ENCODE measurements around the gene DCLK2. TPM values are rescaled to one million over a fixed set of nuclear protein-coding genes. Genes with fewer than 3 reads are reported as not detected.

The DCLK2 gene
- total and polyA plus RNA-seq, 7 experiments from 2014 or later, result 0.06 to 0.56 (median 0.11) TPM; not detected in 4

DNA sequence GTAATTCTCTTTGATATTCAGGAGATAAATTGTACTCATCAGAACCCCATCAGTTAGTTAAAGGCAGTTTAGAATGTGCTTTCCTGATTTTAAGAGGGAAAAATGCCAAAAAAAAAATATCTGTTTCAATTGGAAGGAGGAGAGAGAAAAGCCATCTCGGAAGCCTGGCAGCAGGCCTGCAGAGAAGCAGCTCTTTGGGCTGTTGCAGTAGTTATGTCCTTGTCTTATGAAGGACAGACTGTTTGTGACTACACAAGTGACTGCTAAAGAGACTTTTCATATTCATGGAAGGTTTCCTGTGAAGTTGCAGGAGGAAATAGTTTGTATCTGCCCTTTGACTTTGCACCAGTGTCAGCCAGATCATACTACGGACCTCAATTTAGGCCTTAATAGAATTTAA lies 88.8 kb downstream of the DCLK2 start:
- DNase-seq (no peak), ATAC-seq (no peak)
- Histone ChIP-seq H3K27ac (ENCODE audit: low read depth, low read length) (no peak overlapping the region), H3K4me3 (ENCODE audit: low read length) (no peak overlapping the region), H3K9me3 (ENCODE audit: control insufficient read depth in 2 of 3, low read length in 3 of 3) (no peaks in the 10 kb centered on the region), H3K4me1 (ENCODE audit: control insufficient read depth in 2 of 2, insufficient read depth in 2 of 2, low read length in 2 of 2) (no peaks in the 10 kb centered on the region), H3K36me3 (ENCODE audit: control insufficient read depth in 2 of 3, insufficient read depth in 3 of 3, low read length in 3 of 3) (no peaks in the 10 kb centered on the region), H3K27me3 (ENCODE audit: control insufficient read depth in 2 of 2, insufficient read depth in 2 of 2, low read length in 2 of 2) (no peaks in the 10 kb centered on the region)
- no peak overlapping the region for H3K4me3 Mint-ChIP-seq
- POLR2A ChIA-PET, result no interaction called here
- H3K4me1 Mint-ChIP-seq, result no peaks in the 10 kb centered on the region
- H3K27ac Mint-ChIP-seq, result no peak overlapping the region
- intact Hi-C loops (cut with micrococcal nuclease), result no loop called here
- CTCF ChIA-PET, result no interaction called here
- H3K9me3 Mint-ChIP-seq, result peaks cover 0 to 4% (median 0%) of the 10 kb centered on the region in 11 donors
- H3K36me3 Mint-ChIP-seq, result peaks cover 0 to 3% (median 0%) of the 10 kb centered on the region in 5 donors
- peaks cover 0 to 15% (median 11%) of the 10 kb centered on the region in 5 donors for H3K27me3 Mint-ChIP-seq

- Histone ChIP-seq H3K27ac (ENCODE audit: low read depth, low read length) (no peak overlapping the region), H3K4me3 (ENCODE audit: low read length) (no peak overlapping the region), H3K9me3 (ENCODE audit: control insufficient read depth in 2 of 3, low read length in 3 of 3) (no peaks in the 10 kb centered on the region), H3K36me3 (ENCODE audit: control insufficient read depth in 2 of 3, insufficient read depth in 3 of 3, low read length in 3 of 3) (no peaks in the 10 kb centered on the region), H3K4me1 (ENCODE audit: control insufficient read depth in 2 of 2, insufficient read depth in 2 of 2, low read length in 2 of 2) (no peaks in the 10 kb centered on the region), H3K27me3 (ENCODE audit: control insufficient read depth in 2 of 2, insufficient read depth in 2 of 2, low read length in 2 of 2) (no peaks in the 10 kb centered on the region)
- no peak for ATAC-seq
- no peak overlapping the region for H3K4me3 Mint-ChIP-seq
- POLR2A ChIA-PET, result no interaction called here
- no peak for DNase-seq
- H3K9me3 Mint-ChIP-seq, result no peaks in the 10 kb centered on the region
- peaks cover 0 to 3% (median 0%) of the 10 kb centered on the region in 7 donors for H3K4me1 Mint-ChIP-seq
- no peak overlapping the region for H3K27ac Mint-ChIP-seq
- CTCF ChIA-PET, result no interaction called here
- H3K27me3 Mint-ChIP-seq, result peaks cover 1 to 13% (median 5%) of the 10 kb centered on the region in 5 donors
- H3K36me3 Mint-ChIP-seq, result no peaks in the 10 kb centered on the region
- intact Hi-C loops (cut with micrococcal nuclease), result no loop called here
These were observed 95.2 kb downstream of the DCLK2 start for GRCh38 chr4:150173432-150173861.

GRCh38 chr4:150173982-150174398 lies 95.7 kb downstream of the DCLK2 start:
- Histone ChIP-seq H3K4me3 (ENCODE audit: low read length) (no peak overlapping the region), H3K27ac (ENCODE audit: low read depth, low read length) (no peak overlapping the region), H3K9me3 (ENCODE audit: control insufficient read depth in 2 of 3, low read length in 3 of 3) (no peaks in the 10 kb centered on the region), H3K27me3 (ENCODE audit: control insufficient read depth in 2 of 2, insufficient read depth in 2 of 2, low read length in 2 of 2) (no peaks in the 10 kb centered on the region), H3K4me1 (ENCODE audit: control insufficient read depth in 2 of 2, insufficient read depth in 2 of 2, low read length in 2 of 2) (no peaks in the 10 kb centered on the region), H3K36me3 (ENCODE audit: control insufficient read depth in 2 of 3, insufficient read depth in 3 of 3, low read length in 3 of 3) (no peaks in the 10 kb centered on the region)
- Mint-ChIP-seq H3K4me3 (no peak overlapping the region), H3K4me1 (peaks cover 0 to 3% (median 0%) of the 10 kb centered on the region in 7 donors), H3K27ac (no peak overlapping the region), H3K9me3 (no peaks in the 10 kb centered on the region), H3K27me3 (peaks cover 0 to 13% (median 4%) of the 10 kb centered on the region in 5 donors), H3K36me3 (no peaks in the 10 kb centered on the region)
- ChIA-PET POLR2A (no interaction called here), CTCF (no interaction called here)
- ATAC-seq (no peak), DNase-seq (no peak)
- intact Hi-C loops (cut with micrococcal nuclease), result no loop called here

DNA sequence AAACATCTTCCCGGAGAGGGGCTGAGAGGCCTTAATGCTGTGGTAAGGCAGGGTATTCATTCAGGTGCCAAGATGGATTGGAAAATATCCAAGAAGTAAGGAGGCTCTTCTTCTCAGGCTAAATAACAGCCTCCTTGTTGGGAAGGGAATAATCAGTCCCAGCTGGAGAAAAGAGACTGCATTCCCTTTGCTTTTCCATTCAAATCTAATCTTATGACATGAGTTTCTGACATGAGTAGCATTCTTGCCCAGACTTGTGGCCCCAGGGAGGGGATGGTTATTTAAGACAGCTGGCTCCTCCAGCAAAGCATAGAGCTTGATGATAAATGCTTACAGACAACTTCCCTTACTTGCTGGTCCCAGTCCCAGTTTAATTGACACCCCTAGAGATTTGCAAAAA lies 98.3 kb downstream of the DCLK2 start:
- POLR2A ChIA-PET, result no interaction called here
- Mint-ChIP-seq H3K27me3 (peaks cover 0 to 20% (median 8%) of the 10 kb centered on the region in 5 donors), H3K27ac (no peak overlapping the region), H3K9me3 (no peaks in the 10 kb centered on the region), H3K4me3 (no peak overlapping the region), H3K36me3 (no peaks in the 10 kb centered on the region), H3K4me1 (peaks cover 0 to 3% (median 0%) of the 10 kb centered on the region in 7 donors)
- CTCF ChIA-PET, result interaction anchor here (0.7 kb wide), 1 partner anchor 1429 kb away, joined by 3 read pairs; no protein-coding TSS in a partner anchor
- Histone ChIP-seq H3K27me3 (ENCODE audit: control insufficient read depth in 2 of 2, insufficient read depth in 2 of 2, low read length in 2 of 2) (no peaks in the 10 kb centered on the region), H3K9me3 (ENCODE audit: control insufficient read depth in 2 of 3, low read length in 3 of 3) (no peaks in the 10 kb centered on the region), H3K27ac (ENCODE audit: low read depth, low read length) (no peak overlapping the region), H3K36me3 (ENCODE audit: control insufficient read depth in 2 of 3, insufficient read depth in 3 of 3, low read length in 3 of 3) (no peaks in the 10 kb centered on the region), H3K4me1 (ENCODE audit: control insufficient read depth in 2 of 2, insufficient read depth in 2 of 2, low read length in 2 of 2) (no peaks in the 10 kb centered on the region), H3K4me3 (ENCODE audit: low read length) (no peak overlapping the region)
- DNase-seq, result no peak
- intact Hi-C loops (cut with micrococcal nuclease), result no loop called here
- no peak for ATAC-seq

DNA sequence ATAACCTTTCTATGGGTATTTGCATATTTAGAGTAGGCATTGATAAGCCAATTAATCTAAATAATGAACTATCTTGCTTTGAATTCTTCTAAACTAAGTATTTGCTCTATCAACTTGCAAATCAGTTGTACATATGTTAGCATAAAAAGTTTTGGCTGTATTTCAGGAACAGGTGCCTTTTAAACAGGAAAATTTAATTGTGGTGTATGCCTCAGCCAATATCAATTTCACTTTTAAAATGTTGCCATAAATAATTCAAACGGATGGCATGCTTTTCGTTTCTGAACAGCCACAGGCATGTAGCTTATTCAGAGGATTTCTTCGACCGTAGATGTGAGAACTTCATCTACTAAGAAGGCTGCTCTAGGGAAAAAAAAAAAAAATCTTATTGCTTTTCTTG lies 99.9 kb downstream of the DCLK2 start:
- DNase-seq, result no peak
- Histone ChIP-seq H3K9me3 (ENCODE audit: control insufficient read depth in 2 of 3, low read length in 3 of 3) (no peaks in the 10 kb centered on the region), H3K27ac (ENCODE audit: low read depth, low read length) (no peak overlapping the region), H3K27me3 (ENCODE audit: control insufficient read depth in 2 of 2, insufficient read depth in 2 of 2, low read length in 2 of 2) (no peaks in the 10 kb centered on the region), H3K4me3 (ENCODE audit: low read length) (no peak overlapping the region), H3K36me3 (ENCODE audit: control insufficient read depth in 2 of 3, insufficient read depth in 3 of 3, low read length in 3 of 3) (no peaks in the 10 kb centered on the region), H3K4me1 (ENCODE audit: control insufficient read depth in 2 of 2, insufficient read depth in 2 of 2, low read length in 2 of 2) (no peaks in the 10 kb centered on the region)
- POLR2A ChIA-PET, result no interaction called here
- CTCF ChIA-PET, result no interaction called here
- Mint-ChIP-seq H3K27me3 (peaks cover 8 to 24% (median 10%) of the 10 kb centered on the region in 5 donors), H3K4me1 (peaks cover 0 to 3% (median 0%) of the 10 kb centered on the region in 7 donors), H3K27ac (no peak overlapping the region), H3K9me3 (no peaks in the 10 kb centered on the region), H3K4me3 (no peak overlapping the region), H3K36me3 (no peaks in the 10 kb centered on the region)
- intact Hi-C loops (cut with micrococcal nuclease), result no loop called here
- no peak for ATAC-seq

DNA sequence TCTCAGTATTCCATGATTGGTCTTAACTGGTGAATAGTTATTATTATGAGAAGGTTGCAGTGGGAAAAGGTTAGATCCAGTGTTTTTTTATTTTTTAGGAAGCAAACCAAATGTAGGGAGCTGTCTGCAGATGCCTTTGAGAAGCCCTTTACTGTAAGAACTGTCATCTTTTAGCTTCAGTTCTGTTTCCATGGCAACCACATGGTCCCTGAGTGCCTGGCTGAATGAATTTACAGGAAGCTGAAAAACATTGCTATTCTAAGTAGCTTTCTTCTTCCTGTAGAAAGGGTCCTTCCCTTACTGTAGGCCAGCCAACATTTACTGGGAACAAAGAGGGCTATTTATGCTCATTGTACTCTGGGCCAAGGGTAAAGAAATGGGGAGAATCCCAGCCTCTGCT lies 103.3 kb downstream of the DCLK2 start:
- Histone ChIP-seq H3K27ac (ENCODE audit: low read depth, low read length) (no peak overlapping the region), H3K4me3 (ENCODE audit: low read length) (no peak overlapping the region), H3K36me3 (ENCODE audit: control insufficient read depth in 2 of 3, insufficient read depth in 3 of 3, low read length in 3 of 3) (no peaks in the 10 kb centered on the region), H3K27me3 (ENCODE audit: control insufficient read depth in 2 of 2, insufficient read depth in 2 of 2, low read length in 2 of 2) (no peaks in the 10 kb centered on the region), H3K4me1 (ENCODE audit: control insufficient read depth in 2 of 2, insufficient read depth in 2 of 2, low read length in 2 of 2) (no peaks in the 10 kb centered on the region), H3K9me3 (ENCODE audit: control insufficient read depth in 2 of 3, low read length in 3 of 3) (no peaks in the 10 kb centered on the region)
- ATAC-seq, result no peak
- Mint-ChIP-seq H3K9me3 (peaks cover 0 to 1% (median 0%) of the 10 kb centered on the region in 11 donors), H3K27ac (no peak overlapping the region), H3K4me3 (no peak overlapping the region), H3K4me1 (no peaks in the 10 kb centered on the region), H3K27me3 (peaks cover 8 to 28% (median 17%) of the 10 kb centered on the region in 5 donors), H3K36me3 (no peaks in the 10 kb centered on the region)
- DNase-seq, result no peak
- intact Hi-C loops (cut with micrococcal nuclease), result no loop called here
- ChIA-PET CTCF (no interaction called here), POLR2A (no interaction called here)

- no peak for DNase-seq
These were observed 104.5 kb downstream of the DCLK2 start for GRCh38 chr4:150182794-150183193.

More at GRCh38 chr4:150182794-150183193, 104.5 kb downstream of the DCLK2 start:
- no peak overlapping the region for H3K4me3 ChIP-seq (ENCODE audit: low read length)
- CTCF ChIA-PET, result no interaction called here
- H3K36me3 ChIP-seq (ENCODE audit: control insufficient read depth in 2 of 3, insufficient read depth in 3 of 3, low read length in 3 of 3), result no peaks in the 10 kb centered on the region
- ATAC-seq, result no peak
- intact Hi-C loops (cut with micrococcal nuclease), result no loop called here
- H3K4me1 Mint-ChIP-seq, result no peaks in the 10 kb centered on the region
- H3K9me3 ChIP-seq (ENCODE audit: control insufficient read depth in 2 of 3, low read length in 3 of 3), result no peaks in the 10 kb centered on the region
- H3K27ac ChIP-seq (ENCODE audit: low read depth, low read length), result no peak overlapping the region
- H3K27me3 Mint-ChIP-seq, result peaks cover 3 to 29% (median 25%) of the 10 kb centered on the region in 5 donors
- H3K27ac Mint-ChIP-seq, result no peak overlapping the region
- POLR2A ChIA-PET, result no interaction called here
- H3K4me1 ChIP-seq (ENCODE audit: control insufficient read depth in 2 of 2, insufficient read depth in 2 of 2, low read length in 2 of 2), result no peaks in the 10 kb centered on the region
- H3K4me3 Mint-ChIP-seq, result no peak overlapping the region
- no peaks in the 10 kb centered on the region for H3K36me3 Mint-ChIP-seq
- no peaks in the 10 kb centered on the region for H3K27me3 ChIP-seq (ENCODE audit: control insufficient read depth in 2 of 2, insufficient read depth in 2 of 2, low read length in 2 of 2)
- peaks cover 0 to 1% (median 0%) of the 10 kb centered on the region in 11 donors for H3K9me3 Mint-ChIP-seq
